HepG2 (cell line): Measurements from ENCODE around the gene RFC1. TPM values are rescaled to one million over a fixed set of nuclear protein-coding genes. Genes with fewer than 3 reads are reported as not detected.
A peak's percentile ranks its signal among the peaks of the same experiment; 100 is the strongest.

Experiments
- HDAC1 ChIP-seq: sonication (generic); formaldehyde crosslinking; IDR thresholded peaks from 2 replicates; pipeline ENCODE4 v1.5.1; 2020; ENCODE audit warnings: mild to moderate bottlenecking, missing genetic modification reagents
- IRF2 ChIP-seq: IDR thresholded peaks from 2 replicates; pipeline ENCODE4 v1.6.1; 2018; ENCODE audit warnings: missing genetic modification reagents, missing compliant biosample characterization
- MTA3 ChIP-seq: sonication (generic); formaldehyde crosslinking; IDR thresholded peaks from 2 replicates; pipeline ENCODE4 v1.4.0; 2020; ENCODE audit warnings: missing genetic modification reagents
- SNAPC2 ChIP-seq: sonication (generic); formaldehyde crosslinking; IDR thresholded peaks from 2 replicates; pipeline ENCODE4 v1.8.1; 2022; ENCODE audit warnings: mild to moderate bottlenecking, missing genetic modification reagents
- SYNCRIP ChIP-seq: fragments of 200-400 bp; formaldehyde crosslinking; IDR thresholded peaks from 2 replicates; pipeline ENCODE4 v1.6.1; 2018; ENCODE audit warnings: mild to moderate bottlenecking, low read depth, low read length; ENCODE audit not compliant: insufficient read depth
- TMF1 ChIP-seq: sonication (generic); formaldehyde crosslinking; IDR thresholded peaks from 2 replicates; pipeline ENCODE4 v1.8.1; 2022; ENCODE audit warnings: low read depth, missing genetic modification reagents
- ZNF101 ChIP-seq: sonication (generic); formaldehyde crosslinking; IDR thresholded peaks from 2 replicates; pipeline ENCODE4 v1.4.0; 2020; ENCODE audit warnings: mild to moderate bottlenecking, low read depth, missing genetic modification reagents, borderline replicate concordance
- ZNF337 ChIP-seq: sonication (generic); formaldehyde crosslinking; IDR thresholded peaks from 2 replicates; pipeline ENCODE4 v1.5.1; 2020; ENCODE audit warnings: missing genetic modification reagents, low read depth, mild to moderate bottlenecking, borderline replicate concordance
- ZNF556 ChIP-seq: sonication (generic); formaldehyde crosslinking; IDR thresholded peaks from 2 replicates; pipeline ENCODE4 v1.4.0; 2020; ENCODE audit warnings: mild to moderate bottlenecking, missing genetic modification reagents, borderline replicate concordance
- ZNF605 ChIP-seq: sonication (generic); formaldehyde crosslinking; IDR thresholded peaks from 2 replicates; pipeline ENCODE4 v1.8.0; 2022; ENCODE audit warnings: mild to moderate bottlenecking, missing genetic modification reagents
- polyA plus RNA-seq, 8 experiments: library from polyadenylated mRNA; depleted of rRNA in 3 of 8; stranded (reverse) in 7 of 8; unstranded in 1 of 8; fragments of >200 nt; fragmentation: Illumina TruSeq in 4 of 8; extraction: Trizol in 4 of 8; gene quantifications; 2 replicates each; pipeline versions ENCODE4 v1.2.1 to v1.2.3, GENCODE V29; 2011 to 2016; ENCODE audit warnings: low read depth in 4 of 8, missing spikeins in 1 of 8, mixed read lengths in 1 of 8; ENCODE audit not compliant: insufficient read depth in 1 of 8
- total RNA-seq, 5 experiments: library from RNA; depleted of rRNA; stranded (reverse); fragments of >200 nt; fragmentation: Illumina TruSeq; extraction: Trizol; gene quantifications; 2 replicates each; pipeline ENCODE4 v1.2.3, GENCODE V29; 2016; ENCODE audit warnings: low read depth in 1 of 5
- TF ChIP-seq, protein P1 (sequence below): sonication (generic); formaldehyde crosslinking; IDR thresholded peaks from 2 replicates; pipeline ENCODE4 v1.4.0; 2020; ENCODE audit warnings: missing genetic modification reagents
- TF ChIP-seq, protein P2 (sequence below): sonication (generic); IDR thresholded peaks from 2 replicates; pipeline ENCODE4 v1.6.1; 2016; ENCODE audit warnings: low read depth, borderline replicate concordance
- TF ChIP-seq, protein P3 (sequence below): sonication (generic); formaldehyde crosslinking; IDR thresholded peaks from 2 replicates; pipeline ENCODE4 v1.4.0; 2020; ENCODE audit warnings: mild to moderate bottlenecking, missing genetic modification reagents
- TF ChIP-seq, protein P4 (sequence below), 2 experiments: sonication (generic) in 1 of 2; formaldehyde crosslinking in 1 of 2; IDR thresholded peaks; 2 replicates each; pipeline versions ENCODE4 v1.4.0 to v1.6.1; 2018 to 2020; ENCODE audit warnings: missing genetic modification reagents in 2 of 2, borderline replicate concordance in 1 of 2, low read depth in 1 of 2, mild to moderate bottlenecking in 1 of 2, missing biosample characterization in 1 of 2

Gene RFC1
- total and polyA plus RNA-seq, 2 of the 13 experiments (the other 11 are each of a cell fraction or from before 2014, with no cell fraction given) = 15.9 to 78.8 TPM

DNA sequence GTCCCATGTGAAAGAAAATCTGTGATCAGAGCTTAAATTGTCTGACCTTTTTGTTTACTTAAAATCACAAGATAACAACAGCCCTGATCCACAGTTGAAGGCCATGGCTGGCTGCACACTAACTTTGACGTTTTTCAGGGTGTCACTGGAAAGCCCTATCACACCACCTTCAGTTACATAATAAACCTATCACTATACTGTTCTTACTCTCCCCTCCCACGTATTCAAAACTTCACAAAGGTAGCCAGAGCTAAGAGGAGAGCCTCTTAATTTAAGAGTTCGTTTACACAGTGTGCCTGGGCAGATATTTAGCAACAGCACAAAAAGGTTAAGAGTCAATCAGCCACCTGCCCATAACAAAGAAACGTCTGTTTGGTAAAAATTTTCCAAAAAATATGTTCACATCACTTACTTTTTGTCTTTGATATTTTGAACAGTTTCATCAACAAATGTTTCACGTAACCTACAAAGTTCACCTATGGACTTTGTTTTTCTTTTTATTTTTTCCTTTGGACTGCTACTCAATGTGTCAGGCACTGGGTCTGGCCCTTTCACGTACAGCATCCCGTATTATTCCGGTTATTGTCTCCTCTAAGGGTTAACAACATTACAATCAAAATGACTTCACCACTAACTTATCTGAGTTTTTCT, 25.0 kb downstream of the RFC1 start (continued):
- no peak for TF ChIP-seq MTA3 (CRISPR knock-in tag)
- TF ChIP-seq, protein P1, sequence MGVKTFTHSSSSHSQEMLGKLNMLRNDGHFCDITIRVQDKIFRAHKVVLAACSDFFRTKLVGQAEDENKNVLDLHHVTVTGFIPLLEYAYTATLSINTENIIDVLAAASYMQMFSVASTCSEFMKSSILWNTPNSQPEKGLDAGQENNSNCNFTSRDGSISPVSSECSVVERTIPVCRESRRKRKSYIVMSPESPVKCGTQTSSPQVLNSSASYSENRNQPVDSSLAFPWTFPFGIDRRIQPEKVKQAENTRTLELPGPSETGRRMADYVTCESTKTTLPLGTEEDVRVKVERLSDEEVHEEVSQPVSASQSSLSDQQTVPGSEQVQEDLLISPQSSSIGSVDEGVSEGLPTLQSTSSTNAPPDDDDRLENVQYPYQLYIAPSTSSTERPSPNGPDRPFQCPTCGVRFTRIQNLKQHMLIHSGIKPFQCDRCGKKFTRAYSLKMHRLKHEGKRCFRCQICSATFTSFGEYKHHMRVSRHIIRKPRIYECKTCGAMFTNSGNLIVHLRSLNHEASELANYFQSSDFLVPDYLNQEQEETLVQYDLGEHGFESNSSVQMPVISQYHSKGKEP = no peak
- peak; percentile 42; the same call in 1 of the 2 replicates for TF ChIP-seq HDAC1 (CRISPR knock-in tag)
- peak; percentile 33; the same call in 1 of the 2 replicates for TF ChIP-seq ZNF556
- no peak for TF ChIP-seq ZNF337 (CRISPR knock-in tag)
- peak; percentile 28; the same call in 1 of the 2 replicates for TF ChIP-seq ZNF605
- TF ChIP-seq IRF2 (CRISPR knock-in tag) = peak; percentile 69
- TF ChIP-seq, protein P2, sequence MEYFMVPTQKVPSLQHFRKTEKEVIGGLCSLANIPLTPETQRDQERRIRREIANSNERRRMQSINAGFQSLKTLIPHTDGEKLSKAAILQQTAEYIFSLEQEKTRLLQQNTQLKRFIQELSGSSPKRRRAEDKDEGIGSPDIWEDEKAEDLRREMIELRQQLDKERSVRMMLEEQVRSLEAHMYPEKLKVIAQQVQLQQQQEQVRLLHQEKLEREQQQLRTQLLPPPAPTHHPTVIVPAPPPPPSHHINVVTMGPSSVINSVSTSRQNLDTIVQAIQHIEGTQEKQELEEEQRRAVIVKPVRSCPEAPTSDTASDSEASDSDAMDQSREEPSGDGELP = peak; percentile 33; the same call in 1 of the 2 replicates
- no peak for TF ChIP-seq TMF1 (CRISPR knock-in tag)
- TF ChIP-seq, protein P3, sequence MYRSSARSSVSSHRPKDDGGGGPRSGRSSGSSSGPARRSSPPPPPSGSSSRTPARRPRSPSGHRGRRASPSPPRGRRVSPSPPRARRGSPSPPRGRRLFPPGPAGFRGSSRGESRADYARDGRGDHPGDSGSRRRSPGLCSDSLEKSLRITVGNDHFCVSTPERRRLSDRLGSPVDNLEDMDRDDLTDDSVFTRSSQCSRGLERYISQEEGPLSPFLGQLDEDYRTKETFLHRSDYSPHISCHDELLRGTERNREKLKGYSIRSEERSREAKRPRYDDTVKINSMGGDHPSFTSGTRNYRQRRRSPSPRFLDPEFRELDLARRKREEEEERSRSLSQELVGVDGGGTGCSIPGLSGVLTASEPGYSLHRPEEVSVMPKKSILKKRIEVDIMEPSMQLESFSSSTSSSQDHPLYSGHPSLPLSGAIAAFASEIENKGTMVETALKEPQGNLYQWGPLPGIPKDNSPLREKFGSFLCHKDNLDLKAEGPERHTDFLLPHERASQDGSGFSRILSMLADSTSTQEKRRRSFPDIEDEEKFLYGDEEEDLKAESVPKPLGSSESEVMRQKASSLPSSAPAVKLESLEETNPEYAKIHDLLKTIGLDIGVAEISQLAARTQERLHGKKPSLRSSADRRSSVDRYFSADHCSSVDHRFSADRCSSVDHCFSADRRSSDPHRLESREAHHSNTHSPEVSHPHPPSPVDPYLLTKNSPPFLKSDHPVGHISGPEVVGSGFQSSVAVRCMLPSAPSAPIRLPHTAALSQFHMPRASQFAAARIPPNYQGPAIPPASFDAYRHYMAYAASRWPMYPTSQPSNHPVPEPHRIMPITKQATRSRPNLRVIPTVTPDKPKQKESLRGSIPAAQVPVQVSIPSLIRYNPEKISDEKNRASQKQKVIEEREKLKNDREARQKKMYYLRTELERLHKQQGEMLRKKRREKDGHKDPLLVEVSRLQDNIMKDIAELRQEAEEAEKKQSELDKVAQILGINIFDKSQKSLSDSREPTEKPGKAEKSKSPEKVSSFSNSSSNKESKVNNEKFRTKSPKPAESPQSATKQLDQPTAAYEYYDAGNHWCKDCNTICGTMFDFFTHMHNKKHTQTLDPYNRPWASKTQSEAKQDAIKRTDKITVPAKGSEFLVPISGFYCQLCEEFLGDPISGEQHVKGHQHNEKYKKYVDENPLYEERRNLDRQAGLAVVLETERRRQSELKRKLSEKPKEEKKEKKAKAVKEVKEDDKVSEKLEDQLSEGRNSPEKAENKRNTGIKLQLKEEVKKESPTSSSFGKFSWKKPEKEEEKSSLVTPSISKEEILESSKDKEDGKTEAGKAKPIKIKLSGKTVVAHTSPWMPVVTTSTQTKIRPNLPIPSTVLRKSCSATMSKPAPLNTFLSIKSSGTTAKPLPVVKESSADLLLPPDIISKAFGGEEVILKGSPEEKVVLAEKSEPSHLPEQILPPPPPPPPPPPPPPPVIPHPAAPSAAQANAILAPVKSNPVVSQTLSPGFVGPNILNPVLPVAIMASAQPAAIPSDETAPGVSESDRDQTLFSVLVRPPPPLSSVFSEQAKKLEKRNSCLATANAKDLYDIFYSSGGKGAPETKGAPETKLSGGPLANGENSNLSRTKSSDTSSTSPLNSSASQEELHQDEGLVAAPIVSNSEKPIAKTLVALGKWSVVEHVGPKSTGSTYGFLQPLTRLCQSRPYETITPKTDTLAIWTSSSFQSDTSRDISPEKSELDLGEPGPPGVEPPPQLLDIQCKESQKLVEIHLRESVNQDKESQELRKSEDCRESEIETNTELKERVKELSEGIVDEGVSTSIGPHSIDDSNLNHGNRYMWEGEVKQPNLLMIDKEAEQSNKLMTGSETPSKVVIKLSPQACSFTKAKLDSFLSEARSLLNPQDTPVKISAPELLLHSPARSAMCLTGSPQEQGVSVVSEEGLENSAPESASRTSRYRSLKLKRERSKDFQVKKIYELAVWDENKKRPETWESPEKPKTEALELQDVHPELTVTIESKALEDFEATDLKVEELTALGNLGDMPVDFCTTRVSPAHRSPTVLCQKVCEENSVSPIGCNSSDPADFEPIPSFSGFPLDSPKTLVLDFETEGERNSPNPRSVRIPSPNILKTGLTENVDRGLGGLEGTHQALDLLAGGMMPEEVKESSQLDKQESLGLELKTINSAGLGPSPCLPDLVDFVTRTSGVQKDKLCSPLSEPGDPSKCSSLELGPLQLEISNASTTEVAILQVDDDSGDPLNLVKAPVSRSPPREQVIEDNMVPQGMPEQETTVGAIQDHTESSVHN (CRISPR knock-in tag) = no peak
- TF ChIP-seq ZNF101 (CRISPR knock-in tag) = no peak
- TF ChIP-seq, protein P4, sequence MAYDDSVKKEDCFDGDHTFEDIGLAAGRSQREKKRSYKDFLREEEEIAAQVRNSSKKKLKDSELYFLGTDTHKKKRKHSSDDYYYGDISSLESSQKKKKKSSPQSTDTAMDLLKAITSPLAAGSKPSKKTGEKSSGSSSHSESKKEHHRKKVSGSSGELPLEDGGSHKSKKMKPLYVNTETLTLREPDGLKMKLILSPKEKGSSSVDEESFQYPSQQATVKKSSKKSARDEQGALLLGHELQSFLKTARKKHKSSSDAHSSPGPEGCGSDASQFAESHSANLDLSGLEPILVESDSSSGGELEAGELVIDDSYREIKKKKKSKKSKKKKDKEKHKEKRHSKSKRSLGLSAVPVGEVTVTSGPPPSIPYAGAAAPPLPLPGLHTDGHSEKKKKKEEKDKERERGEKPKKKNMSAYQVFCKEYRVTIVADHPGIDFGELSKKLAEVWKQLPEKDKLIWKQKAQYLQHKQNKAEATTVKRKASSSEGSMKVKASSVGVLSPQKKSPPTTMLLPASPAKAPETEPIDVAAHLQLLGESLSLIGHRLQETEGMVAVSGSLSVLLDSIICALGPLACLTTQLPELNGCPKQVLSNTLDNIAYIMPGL (CRISPR knock-in tag; IDR thresholded peaks at IDR 0.05; ENCODE audit: borderline replicate concordance in 1 of 2, low read depth in 1 of 2) = peak in 1 of 2 experiments; percentile 36; a peak in 1 of 4 replicates
- no peak for TF ChIP-seq SYNCRIP
- TF ChIP-seq SNAPC2 (CRISPR knock-in tag) = peak; percentile 85; the same call in 1 of the 2 replicates
